ENCODE measurements around the gene FSTL5. TPM values are rescaled to one million over a fixed set of nuclear protein-coding genes. Genes with fewer than 3 reads are reported as not detected.

Gene FSTL5
- total and polyA plus RNA-seq, 2 of the 13 experiments (the other 11 are each of a cell fraction or from before 2014, with no cell fraction given) = 0.03 to 0.07 TPM

DNA sequence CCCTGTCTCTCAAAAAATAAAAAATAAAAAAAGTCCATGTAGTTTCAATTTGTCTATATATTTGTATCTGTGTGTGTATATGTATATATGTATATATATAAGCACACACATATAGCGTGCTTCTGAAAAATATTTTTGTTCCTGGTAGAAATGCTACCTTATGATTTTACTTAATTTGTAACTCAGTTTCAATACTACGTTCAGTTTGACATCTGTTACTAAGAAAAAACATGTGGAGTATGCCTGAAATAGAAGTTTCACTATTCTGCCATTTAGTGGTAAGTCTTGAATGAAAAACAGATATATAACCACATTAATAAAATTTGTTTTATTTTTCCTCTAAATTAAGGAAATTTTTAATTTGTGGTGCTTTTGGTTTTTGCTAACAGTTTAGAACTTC lies 14.2 kb downstream of the FSTL5 start (continued):
- TF ChIP-seq KDM2A (CRISPR knock-in tag; IDR thresholded peaks at IDR 0.05; ENCODE audit: borderline replicate concordance, low read depth) = no peak
- TF ChIP-seq ZNF207 (IDR thresholded peaks at IDR 0.05; ENCODE audit: borderline replicate concordance) = no peak
- no peak for TF ChIP-seq ZBTB42 (CRISPR knock-in tag; IDR thresholded peaks at IDR 0.05)
- no peak for TF ChIP-seq MZF1 (CRISPR knock-in tag; IDR thresholded peaks at IDR 0.05; ENCODE audit: borderline replicate concordance)
- TF ChIP-seq ZNF678 (CRISPR knock-in tag; IDR thresholded peaks at IDR 0.05) = no peak
- TF ChIP-seq FIP1L1 (IDR thresholded peaks at IDR 0.05; ENCODE audit: borderline replicate concordance, insufficient read depth, low read depth, low read length) = no peak

GRCh38 chr4:162140051-162140683 lies 23.6 kb downstream of the FSTL5 start:
- Histone ChIP-seq H3K4me3 (replicated peaks in 1 of 3; ENCODE audit: insufficient read depth in 1 of 3, low read depth in 2 of 3, low read length in 3 of 3) (no peak overlapping the region), H3K79me2 (ENCODE audit: insufficient read depth, low read length) (no peaks in the 10 kb centered on the region), H3K36me3 (replicated peaks in 1 of 2; ENCODE audit: control insufficient read depth in 1 of 2, insufficient read depth in 2 of 2, low read length in 2 of 2) (no peaks in the 10 kb centered on the region), H3K27ac (ENCODE audit: extremely low read length, insufficient read depth, low read length) (no peak overlapping the region), H3K9ac (ENCODE audit: insufficient read depth, low read depth, low read length) (no peak overlapping the region), H3K27me3 (ENCODE audit: control insufficient read depth in 1 of 2, insufficient read depth in 2 of 2, low read length in 2 of 2) (no peaks in the 10 kb centered on the region), H4K20me1 (ENCODE audit: insufficient read depth, low read length) (no peaks in the 10 kb centered on the region), H2AFZ (ENCODE audit: low read length) (no peak overlapping the region), H3K4me1 (ENCODE audit: insufficient read depth, low read length) (no peaks in the 10 kb centered on the region), H3K9me3 (ENCODE audit: low read length) (no peaks in the 10 kb centered on the region), H3K4me2 (ENCODE audit: low read depth, low read length) (no peak overlapping the region)
- CTCF ChIA-PET (ENCODE audit: low intra/inter-chr PET ratio, low total read pairs) = no interaction called here
- DNase-seq (ENCODE audit: low spot score) = no peak
- in situ Hi-C loops (cut with HindIII; ENCODE audit: extremely low pct_ligation_motif_present, low pct_unique_long_range_greater_than_20kb) = no loop called here
- TF ChIP-seq SMAD9 (CRISPR knock-in tag; IDR thresholded peaks at IDR 0.05) = no peak
- TF ChIP-seq GPN1 (CRISPR knock-in tag; IDR thresholded peaks at IDR 0.05; ENCODE audit: borderline replicate concordance) = no peak
- TF ChIP-seq, protein P1, sequence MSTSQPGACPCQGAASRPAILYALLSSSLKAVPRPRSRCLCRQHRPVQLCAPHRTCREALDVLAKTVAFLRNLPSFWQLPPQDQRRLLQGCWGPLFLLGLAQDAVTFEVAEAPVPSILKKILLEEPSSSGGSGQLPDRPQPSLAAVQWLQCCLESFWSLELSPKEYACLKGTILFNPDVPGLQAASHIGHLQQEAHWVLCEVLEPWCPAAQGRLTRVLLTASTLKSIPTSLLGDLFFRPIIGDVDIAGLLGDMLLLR (CRISPR knock-in tag; IDR thresholded peaks at IDR 0.05) = no peak
- no peak for TF ChIP-seq ISX (CRISPR knock-in tag; conservative IDR thresholded peaks at IDR 0.05)
- no peak for FAIRE-seq
- no TSS peak for BruUV-seq (replicated peaks)
- no peak for ATAC-seq
- POLR2A ChIA-PET = no interaction called here
- intact Hi-C loops (cut with micrococcal nuclease; ENCODE audit: unreplicated experiment) = no loop called here
